DMS 273 treated with DMSO at 0.1 percent for 48 hours (cell line): ENCODE measurements around the gene ATP2C2.
A peak's percentile ranks its signal among the peaks of the same experiment; 100 is the strongest.

Experiments used
- DNase-seq: peaks from one replicate; lab custom pipeline; 2025; lab: John Stamatoyannopoulos, UW

The ATP2C2 gene

DNA sequence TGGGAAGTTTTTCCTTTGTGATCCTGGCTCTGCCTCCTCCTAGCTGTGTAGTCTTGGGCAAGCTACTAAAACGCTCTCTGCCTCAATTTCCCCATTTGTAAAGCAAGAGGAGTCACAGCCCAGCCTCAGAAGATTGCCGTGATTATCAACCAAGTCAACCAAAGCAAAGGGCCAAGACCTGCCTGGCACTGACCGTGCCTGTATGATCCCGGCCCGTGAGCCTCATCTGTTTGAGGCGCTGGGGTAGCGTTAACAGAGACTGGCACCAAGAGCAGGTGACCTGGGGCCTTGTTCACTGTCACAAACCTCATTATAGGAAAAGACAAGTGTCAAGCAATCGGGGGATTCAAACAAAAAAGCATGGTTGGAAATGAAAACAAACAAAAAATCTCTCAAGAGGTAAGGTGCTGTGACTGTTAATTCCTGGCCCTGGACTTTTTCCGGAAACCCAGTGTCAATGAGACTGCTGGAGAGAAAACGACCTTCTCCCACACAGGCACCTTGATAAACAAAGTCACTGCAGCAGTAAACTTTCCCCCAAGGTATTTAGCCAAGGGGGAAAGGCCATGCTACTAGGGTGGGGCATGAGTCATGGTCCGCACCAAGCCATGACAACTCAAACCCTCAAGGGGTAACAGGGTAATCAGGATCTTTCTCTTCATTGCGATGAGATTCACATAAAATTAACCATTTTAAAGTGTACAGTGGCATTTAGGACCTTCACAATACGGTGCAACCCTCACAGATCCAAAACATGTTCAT, 130.7 kb downstream of the ATP2C2 start:
- no peak for DNase-seq

DNA sequence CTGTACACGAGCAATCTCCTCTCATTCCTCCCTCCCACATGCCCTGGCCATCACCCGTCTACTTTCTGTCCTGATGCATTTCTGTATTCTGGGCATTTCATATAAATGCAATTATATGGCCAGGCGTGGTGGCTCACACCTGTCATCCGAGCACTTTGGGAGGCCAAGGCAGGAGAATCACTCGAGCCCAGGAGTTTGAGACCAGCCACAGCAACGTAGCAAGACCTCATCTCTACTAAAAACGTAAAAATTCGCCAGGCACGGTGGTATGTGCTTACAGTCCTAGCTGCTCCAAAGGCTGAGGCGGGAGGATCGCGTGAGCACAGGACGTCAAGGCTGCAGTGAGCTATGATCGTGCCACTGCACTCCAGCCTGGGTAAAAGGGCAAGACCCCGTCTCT, 131.3 kb downstream of the ATP2C2 start:
- no peak for DNase-seq

DNA sequence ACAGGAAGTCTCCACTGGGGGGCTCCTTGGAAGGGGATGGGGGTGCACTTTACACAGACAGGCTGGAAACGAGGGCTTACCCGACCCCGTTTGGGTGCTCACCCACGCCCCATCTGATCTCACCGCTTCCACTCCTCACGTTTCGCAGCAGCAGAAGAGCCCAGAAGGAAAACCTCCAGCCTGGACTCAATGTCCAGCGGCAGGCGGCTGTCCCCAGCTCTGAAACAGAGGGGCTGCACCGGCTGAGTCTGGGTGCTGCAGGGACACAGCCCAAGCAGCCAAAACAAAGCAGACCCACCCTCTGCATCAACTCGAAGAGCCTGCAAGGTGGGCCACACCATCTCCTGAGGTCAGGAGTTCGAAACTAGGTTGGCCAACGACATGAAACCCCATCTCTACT, 132.2 kb downstream of the ATP2C2 start:
- no peak for DNase-seq

GRCh38 chr16:84501077-84501735, 132.9 kb downstream of the ATP2C2 start:
- DNase-seq = no peak

DNA sequence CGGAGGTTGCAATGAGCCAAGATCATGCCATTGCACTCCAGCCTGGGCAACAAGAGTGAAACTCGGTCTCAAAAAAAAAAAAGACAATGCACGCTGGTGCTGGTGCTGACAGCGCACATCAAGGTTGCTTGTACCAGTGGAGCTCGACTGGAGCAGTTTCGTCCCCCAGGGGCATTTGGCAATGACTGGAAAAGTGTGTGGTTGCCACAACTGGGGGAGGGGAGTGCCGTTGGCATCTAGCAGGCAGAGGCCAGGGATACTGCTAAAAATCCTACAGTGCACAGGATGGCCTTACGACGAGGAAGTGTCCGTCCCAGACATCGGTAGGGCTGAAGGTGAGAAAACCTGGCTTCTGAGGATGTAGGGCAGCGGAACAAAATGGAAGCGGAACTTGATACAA, 133.7 kb downstream of the ATP2C2 start:
- DNase-seq = no peak

- no peak for DNase-seq
These were observed 134.2 kb downstream of the ATP2C2 start for GRCh38 chr16:84502581-84502980.

DNA sequence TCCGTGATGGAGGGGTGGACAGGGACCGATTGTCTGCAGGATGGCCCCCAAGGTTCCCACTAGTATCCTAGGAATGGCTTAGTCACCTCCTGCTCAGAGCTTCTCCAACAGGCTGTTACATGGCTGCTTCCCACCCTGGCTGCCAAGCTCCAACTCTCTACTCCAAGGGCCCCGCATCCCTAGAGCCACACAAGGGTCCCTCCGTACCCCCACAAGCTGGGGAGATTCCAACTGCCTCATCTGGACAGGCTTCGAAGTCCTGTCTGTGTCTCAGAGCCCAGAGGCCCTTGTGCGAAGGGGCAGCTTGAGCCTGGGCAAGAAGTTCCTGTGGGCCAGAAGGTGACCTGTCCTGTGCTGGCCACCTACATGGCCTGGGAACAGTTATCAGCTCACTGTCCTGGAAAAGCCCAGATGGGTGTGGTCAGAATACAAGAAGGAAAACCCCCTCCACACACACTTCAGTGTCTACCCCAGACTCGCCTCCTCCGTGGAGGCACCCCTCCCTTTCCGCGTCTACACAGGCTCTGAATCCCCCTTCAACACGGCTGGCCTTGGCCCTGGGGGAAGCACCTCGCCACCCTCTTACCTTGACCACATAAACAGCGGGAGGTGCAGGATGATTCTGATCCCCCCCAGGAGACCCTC, 135.5 kb downstream of the ATP2C2 start:
- DNase-seq = no peak

GRCh38 chr16:84504420-84505248, 136.3 kb downstream of the ATP2C2 start, which contains the start of gene MEAK7:
Gene MEAK7, minus strand, starts transcription at chr16:84504659. Its CDS starts 6,573 bp downstream, at chr16:84498086.
- peak; percentile 92 for DNase-seq

DNA sequence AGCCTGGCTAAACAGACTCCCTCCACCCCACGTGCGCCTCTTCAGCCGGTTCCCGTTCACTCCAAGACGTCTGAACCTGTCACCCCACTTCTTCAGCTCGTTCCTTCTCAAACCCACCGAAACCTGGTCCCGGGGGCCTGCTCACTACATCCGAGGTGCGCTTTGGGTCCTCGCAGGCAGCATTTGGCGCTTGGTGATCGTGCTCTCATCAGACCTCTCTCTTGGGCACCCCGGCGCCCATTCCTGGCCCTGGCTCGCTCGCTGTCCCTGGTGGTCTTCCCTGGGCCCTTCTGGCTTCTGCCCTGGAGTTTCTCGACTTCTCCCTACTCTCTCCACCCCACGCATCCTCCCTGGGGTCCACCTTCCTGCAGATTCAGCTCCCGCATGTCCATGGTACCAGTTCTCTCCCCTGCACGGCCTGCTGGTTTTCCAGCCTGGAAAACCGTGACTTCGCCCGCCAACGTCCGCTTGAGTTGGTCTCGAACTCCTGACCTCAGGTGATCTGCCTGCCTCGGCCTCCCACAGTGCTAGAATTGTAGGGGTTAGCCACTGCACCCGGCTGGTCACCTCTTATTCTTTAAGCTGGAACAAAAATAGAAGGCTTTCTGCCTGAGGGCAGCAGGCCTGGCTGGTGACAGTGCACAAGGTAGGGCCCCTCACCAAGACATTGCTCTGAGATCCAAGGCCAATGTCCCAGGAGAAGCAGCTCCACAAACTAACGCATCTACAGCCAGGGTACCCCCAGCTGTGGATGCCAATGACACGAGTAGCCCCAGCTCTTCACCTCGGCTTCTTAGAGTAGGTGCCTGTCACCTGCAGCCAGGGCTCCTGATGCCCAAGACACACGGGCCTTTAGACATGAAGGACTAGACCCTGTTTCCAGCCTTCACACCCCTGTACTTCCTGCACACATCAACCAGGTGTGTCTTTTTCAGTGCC, 137.2 kb downstream of the ATP2C2 start:
- DNase-seq = no peak

- DNase-seq = no peak
These were observed 139.0 kb downstream of the ATP2C2 start for GRCh38 chr16:84507011-84507982.

DNA sequence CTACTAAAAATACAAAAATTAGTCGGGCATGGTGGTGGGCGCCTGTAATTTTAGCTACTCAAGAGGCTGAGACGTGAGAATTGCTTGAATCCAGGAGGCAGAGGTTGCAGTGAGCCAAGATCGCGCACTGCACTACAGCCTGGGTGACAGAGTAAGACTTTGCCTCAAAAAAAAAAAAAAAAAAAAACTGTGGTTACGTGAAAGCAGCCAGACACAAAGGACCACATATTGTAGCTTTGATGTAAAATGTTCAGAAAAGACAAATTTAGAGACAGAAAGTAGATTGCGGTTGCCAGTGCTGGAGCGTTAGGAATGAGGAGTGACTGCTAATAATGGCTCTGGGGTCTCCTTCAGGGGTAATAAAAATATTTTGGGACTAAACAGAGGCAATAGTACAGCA, 140.2 kb downstream of the ATP2C2 start:
- DNase-seq = no peak

DNA sequence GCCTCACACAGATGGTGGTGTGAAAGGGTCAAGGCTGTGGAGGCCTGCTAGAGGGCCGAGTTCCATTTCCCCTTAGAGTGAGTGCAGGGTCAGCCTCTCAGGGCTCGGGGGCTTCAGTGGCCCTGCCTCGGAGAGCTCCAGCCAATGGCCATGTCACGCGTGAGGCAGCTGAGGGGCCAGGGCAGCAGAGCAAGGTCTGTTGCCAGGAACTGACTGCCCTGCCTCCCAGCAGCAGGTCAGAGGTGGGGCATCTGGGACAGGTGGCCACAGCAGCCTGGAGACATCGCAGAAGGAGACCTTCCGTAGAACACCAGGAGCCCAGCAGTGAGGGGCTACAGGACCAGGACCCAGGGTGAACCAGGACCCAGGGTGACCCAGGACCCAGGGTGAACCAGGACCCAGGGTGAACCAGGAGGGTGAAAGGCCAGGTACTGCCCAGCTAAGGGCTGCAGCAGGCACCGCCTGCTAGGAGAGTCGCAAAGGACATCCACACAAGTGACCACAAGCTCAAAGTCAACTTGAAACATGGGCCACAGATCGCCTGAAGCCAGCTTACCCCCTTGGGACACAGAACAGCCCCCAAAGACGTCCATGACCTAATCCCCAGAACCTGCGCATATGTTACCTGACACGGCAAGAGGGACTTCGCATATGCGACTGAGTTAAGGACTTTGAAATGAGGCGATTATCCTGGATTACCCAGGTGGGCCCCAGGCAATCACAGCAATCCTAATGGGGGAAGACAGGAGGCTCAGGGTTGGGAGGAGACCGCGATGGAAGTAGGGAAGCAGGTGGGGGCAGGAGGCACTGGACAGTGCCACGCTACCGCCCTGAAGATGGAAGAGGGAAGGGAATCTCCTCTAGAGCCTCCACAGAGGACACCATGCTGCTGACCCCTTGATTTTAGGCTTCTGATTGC, 141.0 kb downstream of the ATP2C2 start:
- DNase-seq = no peak

GRCh38 chr16:84511180-84511800, 143.0 kb downstream of the ATP2C2 start:
- peak; percentile 57 for DNase-seq

DNA sequence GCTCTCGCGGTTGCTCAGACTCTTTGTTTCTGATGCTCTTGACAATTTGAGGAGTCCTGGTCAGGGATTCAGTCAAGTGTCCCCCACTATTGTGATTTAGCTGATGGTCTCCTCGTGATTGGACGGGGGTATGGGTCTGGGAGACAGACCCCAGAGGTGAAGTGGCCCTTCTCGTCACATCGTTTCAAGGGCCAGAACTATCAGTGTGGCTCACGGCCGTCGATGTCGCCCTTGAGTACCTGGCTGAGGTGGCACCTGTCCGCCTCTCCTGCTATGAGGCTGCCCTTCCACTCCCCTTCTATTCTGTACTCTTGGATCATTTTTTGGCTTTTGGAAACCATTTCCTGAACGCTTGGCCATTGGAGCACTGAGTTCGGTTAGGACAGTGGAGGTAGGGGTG, 143.5 kb downstream of the ATP2C2 start:
- DNase-seq = no peak

- no peak for DNase-seq
These were observed 144.8 kb downstream of the ATP2C2 start for GRCh38 chr16:84513123-84513522.

DNA sequence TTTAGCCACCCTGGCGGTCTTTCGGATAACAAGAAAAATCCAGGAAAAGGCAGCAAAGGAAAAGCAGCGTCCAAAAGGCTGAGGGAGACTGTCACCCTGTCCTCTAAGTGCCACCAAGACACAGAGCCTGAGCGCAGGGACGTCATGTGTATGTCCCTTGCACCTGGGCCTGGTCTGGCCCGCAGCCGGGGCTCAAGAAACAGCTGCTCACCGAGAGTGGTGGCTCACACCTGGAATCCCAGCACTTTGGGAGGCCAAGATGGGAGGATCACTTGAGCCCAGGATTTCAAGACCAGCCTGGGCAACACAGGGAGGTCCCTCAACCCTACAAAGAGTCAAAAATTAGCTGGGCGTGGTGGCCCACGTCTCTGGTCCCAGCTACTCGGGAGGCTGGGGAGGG, 145.3 kb downstream of the ATP2C2 start:
- no peak for DNase-seq
